HepG2 (cell line): ENCODE measurements around the gene CLBA1. TPM values are rescaled to one million over a fixed set of nuclear protein-coding genes. Genes with fewer than 3 reads are reported as not detected.

Source experiments
- ADNP ChIP-seq: sonication (generic); formaldehyde crosslinking; IDR thresholded peaks from 2 replicates; pipeline ENCODE4 v1.4.0; 2020; ENCODE audit warnings: missing genetic modification reagents
- MBD4 ChIP-seq: IDR thresholded peaks from 2 replicates; pipeline ENCODE4 v1.6.1; 2012; ENCODE audit warnings: low read length, inconsistent platforms, borderline replicate concordance
- POGZ ChIP-seq: sonication (generic); formaldehyde crosslinking; IDR thresholded peaks from 2 replicates; pipeline ENCODE4 v1.4.0; 2020; ENCODE audit warnings: mild to moderate bottlenecking, missing genetic modification reagents
- SOX6 ChIP-seq, 2 experiments: fragments of 450-650 bp in 1 of 2; sonication (generic) in 1 of 2; formaldehyde crosslinking in 1 of 2; IDR thresholded peaks; 2 replicates each; pipeline versions ENCODE4 v1.4.0 to v1.6.1; 2017 to 2020; ENCODE audit warnings: antibody characterized with exemption in 1 of 2, mild to moderate bottlenecking in 1 of 2, missing genetic modification reagents in 1 of 2
- SP140L ChIP-seq: sonication (generic); formaldehyde crosslinking; IDR thresholded peaks from 2 replicates; pipeline ENCODE4 v1.4.0; 2020; ENCODE audit warnings: missing genetic modification reagents, borderline replicate concordance
- ZNF30 ChIP-seq: sonication (generic); formaldehyde crosslinking; IDR thresholded peaks from 2 replicates; pipeline ENCODE4 v1.5.0; 2020; ENCODE audit warnings: mild to moderate bottlenecking, missing genetic modification reagents
- ZNF382 ChIP-seq: sonication (generic); formaldehyde crosslinking; IDR thresholded peaks from 2 replicates; pipeline ENCODE4 v1.5.0; 2020; ENCODE audit warnings: missing genetic modification reagents, mild to moderate bottlenecking, borderline replicate concordance
- ZNF766 ChIP-seq: sonication (generic); formaldehyde crosslinking; IDR thresholded peaks from 2 replicates; pipeline ENCODE4 v1.5.0; 2020; ENCODE audit warnings: missing genetic modification reagents, borderline replicate concordance
- polyA plus RNA-seq, 8 experiments: library from polyadenylated mRNA; depleted of rRNA in 3 of 8; stranded (reverse) in 7 of 8; unstranded in 1 of 8; fragments of >200 nt; fragmentation: Illumina TruSeq in 4 of 8; extraction: Trizol in 4 of 8; gene quantifications; 2 replicates each; pipeline versions ENCODE4 v1.2.1 to v1.2.3, GENCODE V29; 2011 to 2016; ENCODE audit warnings: low read depth in 4 of 8, missing spikeins in 1 of 8, mixed read lengths in 1 of 8; ENCODE audit not compliant: insufficient read depth in 1 of 8
- total RNA-seq, 5 experiments: library from RNA; depleted of rRNA; stranded (reverse); fragments of >200 nt; fragmentation: Illumina TruSeq; extraction: Trizol; gene quantifications; 2 replicates each; pipeline ENCODE4 v1.2.3, GENCODE V29; 2016; ENCODE audit warnings: low read depth in 1 of 5
- TF ChIP-seq, protein P1 (sequence below): sonication (generic); formaldehyde crosslinking; IDR thresholded peaks from 2 replicates; pipeline ENCODE4 v1.5.0; 2020; ENCODE audit warnings: mild to moderate bottlenecking, missing genetic modification reagents
- TF ChIP-seq, protein P2 (sequence below): sonication (generic); formaldehyde crosslinking; IDR thresholded peaks from 2 replicates; pipeline ENCODE4 v1.4.0; 2020; ENCODE audit warnings: mild to moderate bottlenecking, missing genetic modification reagents
- TF ChIP-seq, protein P3 (sequence below), 2 experiments: sonication (generic) in 1 of 2; formaldehyde crosslinking in 1 of 2; IDR thresholded peaks; 2 replicates each; pipeline versions ENCODE4 v1.6.1 to v1.9.0; 2014 to 2022; ENCODE audit warnings: antibody characterized with exemption in 1 of 2, borderline replicate concordance in 1 of 2, inconsistent platforms in 1 of 2, low read depth in 1 of 2, missing genetic modification reagents in 1 of 2
- TF ChIP-seq, protein P4 (sequence below): sonication (generic); formaldehyde crosslinking; IDR thresholded peaks from 2 replicates; pipeline ENCODE4 v1.4.0; 2020; ENCODE audit warnings: missing genetic modification reagents, mild to moderate bottlenecking, borderline replicate concordance
- TF ChIP-seq, protein P5 (sequence below): IDR thresholded peaks from 2 replicates; pipeline ENCODE4 v1.6.1; 2016

The CLBA1 gene
- total and polyA plus RNA-seq, 2 of the 13 experiments (the other 11 are each of a cell fraction or from before 2014, with no cell fraction given) = 1.2 to 1.4 TPM

DNA sequence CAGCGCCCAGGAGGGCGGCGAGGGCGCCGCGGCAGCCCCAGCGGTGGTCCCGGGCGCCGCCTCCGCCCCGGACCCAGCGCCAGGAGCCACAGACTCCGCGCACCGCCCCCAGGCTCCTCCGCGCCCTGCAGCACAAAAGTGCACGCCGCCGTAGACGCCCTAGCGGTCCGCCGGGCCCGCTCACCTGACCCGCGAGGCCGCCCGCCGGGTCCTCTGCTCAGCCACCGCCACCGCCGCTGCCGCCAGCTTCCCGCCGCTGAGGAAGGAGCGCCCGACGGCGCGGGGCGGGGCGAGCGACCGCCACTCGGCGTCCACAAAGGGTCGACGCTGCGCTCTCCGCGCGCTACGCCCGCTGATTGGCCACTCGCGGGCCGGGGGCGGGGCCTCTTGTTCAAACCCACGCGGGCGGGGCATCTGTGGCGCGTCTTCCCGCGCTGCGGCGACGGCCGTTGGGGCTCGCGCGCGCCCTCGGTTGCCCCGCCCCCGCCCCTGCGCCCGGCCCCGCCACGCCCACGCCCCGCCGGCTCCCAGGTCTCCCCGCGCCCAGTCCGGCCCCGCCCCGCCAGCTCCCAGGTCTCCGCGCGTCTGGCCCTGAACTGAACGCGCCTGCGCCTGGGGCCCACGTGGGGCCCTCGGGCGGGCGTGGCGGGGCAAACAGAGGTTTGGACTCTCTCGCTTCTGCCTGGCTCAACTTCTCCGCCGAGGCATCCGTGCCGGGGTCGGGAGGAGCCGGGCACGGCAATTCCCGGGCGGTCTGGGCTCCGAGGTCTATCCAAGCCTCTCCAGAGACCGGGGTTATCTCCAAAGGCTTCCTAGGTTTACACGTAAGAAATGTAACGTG, 35.4 kb downstream of the CLBA1 start, which contains the start of gene CDCA4 (continued):
- TF ChIP-seq SOX6 (IDR thresholded peaks at IDR 0.05) = no peak
- no peak for TF ChIP-seq SOX6 (CRISPR knock-in tag; IDR thresholded peaks at IDR 0.05)
- TF ChIP-seq ZNF766 (CRISPR knock-in tag) = no peak
- TF ChIP-seq, protein P1, sequence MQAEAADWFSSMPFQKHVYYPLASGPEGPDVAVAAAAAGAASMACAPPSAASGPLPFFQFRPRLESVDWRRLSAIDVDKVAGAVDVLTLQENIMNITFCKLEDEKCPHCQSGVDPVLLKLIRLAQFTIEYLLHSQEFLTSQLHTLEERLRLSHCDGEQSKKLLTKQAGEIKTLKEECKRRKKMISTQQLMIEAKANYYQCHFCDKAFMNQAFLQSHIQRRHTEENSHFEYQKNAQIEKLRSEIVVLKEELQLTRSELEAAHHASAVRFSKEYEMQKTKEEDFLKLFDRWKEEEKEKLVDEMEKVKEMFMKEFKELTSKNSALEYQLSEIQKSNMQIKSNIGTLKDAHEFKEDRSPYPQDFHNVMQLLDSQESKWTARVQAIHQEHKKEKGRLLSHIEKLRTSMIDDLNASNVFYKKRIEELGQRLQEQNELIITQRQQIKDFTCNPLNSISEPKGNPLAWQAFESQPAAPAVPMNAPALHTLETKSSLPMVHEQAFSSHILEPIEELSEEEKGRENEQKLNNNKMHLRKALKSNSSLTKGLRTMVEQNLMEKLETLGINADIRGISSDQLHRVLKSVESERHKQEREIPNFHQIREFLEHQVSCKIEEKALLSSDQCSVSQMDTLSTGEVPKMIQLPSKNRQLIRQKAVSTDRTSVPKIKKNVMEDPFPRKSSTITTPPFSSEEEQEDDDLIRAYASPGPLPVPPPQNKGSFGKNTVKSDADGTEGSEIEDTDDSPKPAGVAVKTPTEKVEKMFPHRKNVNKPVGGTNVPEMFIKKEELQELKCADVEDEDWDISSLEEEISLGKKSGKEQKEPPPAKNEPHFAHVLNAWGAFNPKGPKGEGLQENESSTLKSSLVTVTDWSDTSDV (CRISPR knock-in tag) = 0 out of 2 replicates have a peak, but pooled peaks have one; percentile 25
- TF ChIP-seq ZNF382 (CRISPR knock-in tag) = no peak
- no peak for TF ChIP-seq POGZ (CRISPR knock-in tag)
- TF ChIP-seq ZNF30 (CRISPR knock-in tag) = no peak
- TF ChIP-seq, protein P2, sequence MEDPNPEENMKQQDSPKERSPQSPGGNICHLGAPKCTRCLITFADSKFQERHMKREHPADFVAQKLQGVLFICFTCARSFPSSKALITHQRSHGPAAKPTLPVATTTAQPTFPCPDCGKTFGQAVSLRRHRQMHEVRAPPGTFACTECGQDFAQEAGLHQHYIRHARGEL (CRISPR knock-in tag) = no peak
- no peak for TF ChIP-seq MBD4
- TF ChIP-seq ADNP (CRISPR knock-in tag) = no peak
- TF ChIP-seq, protein P3, sequence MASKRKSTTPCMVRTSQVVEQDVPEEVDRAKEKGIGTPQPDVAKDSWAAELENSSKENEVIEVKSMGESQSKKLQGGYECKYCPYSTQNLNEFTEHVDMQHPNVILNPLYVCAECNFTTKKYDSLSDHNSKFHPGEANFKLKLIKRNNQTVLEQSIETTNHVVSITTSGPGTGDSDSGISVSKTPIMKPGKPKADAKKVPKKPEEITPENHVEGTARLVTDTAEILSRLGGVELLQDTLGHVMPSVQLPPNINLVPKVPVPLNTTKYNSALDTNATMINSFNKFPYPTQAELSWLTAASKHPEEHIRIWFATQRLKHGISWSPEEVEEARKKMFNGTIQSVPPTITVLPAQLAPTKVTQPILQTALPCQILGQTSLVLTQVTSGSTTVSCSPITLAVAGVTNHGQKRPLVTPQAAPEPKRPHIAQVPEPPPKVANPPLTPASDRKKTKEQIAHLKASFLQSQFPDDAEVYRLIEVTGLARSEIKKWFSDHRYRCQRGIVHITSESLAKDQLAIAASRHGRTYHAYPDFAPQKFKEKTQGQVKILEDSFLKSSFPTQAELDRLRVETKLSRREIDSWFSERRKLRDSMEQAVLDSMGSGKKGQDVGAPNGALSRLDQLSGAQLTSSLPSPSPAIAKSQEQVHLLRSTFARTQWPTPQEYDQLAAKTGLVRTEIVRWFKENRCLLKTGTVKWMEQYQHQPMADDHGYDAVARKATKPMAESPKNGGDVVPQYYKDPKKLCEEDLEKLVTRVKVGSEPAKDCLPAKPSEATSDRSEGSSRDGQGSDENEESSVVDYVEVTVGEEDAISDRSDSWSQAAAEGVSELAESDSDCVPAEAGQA (IDR thresholded peaks at IDR 0.05; ENCODE audit: low read depth) = no peak
- TF ChIP-seq, protein P3 (CRISPR knock-in tag; IDR thresholded peaks at IDR 0.05; ENCODE audit: borderline replicate concordance) = peak; percentile 43; the same call in 1 of the 2 replicates
- TF ChIP-seq, protein P4, sequence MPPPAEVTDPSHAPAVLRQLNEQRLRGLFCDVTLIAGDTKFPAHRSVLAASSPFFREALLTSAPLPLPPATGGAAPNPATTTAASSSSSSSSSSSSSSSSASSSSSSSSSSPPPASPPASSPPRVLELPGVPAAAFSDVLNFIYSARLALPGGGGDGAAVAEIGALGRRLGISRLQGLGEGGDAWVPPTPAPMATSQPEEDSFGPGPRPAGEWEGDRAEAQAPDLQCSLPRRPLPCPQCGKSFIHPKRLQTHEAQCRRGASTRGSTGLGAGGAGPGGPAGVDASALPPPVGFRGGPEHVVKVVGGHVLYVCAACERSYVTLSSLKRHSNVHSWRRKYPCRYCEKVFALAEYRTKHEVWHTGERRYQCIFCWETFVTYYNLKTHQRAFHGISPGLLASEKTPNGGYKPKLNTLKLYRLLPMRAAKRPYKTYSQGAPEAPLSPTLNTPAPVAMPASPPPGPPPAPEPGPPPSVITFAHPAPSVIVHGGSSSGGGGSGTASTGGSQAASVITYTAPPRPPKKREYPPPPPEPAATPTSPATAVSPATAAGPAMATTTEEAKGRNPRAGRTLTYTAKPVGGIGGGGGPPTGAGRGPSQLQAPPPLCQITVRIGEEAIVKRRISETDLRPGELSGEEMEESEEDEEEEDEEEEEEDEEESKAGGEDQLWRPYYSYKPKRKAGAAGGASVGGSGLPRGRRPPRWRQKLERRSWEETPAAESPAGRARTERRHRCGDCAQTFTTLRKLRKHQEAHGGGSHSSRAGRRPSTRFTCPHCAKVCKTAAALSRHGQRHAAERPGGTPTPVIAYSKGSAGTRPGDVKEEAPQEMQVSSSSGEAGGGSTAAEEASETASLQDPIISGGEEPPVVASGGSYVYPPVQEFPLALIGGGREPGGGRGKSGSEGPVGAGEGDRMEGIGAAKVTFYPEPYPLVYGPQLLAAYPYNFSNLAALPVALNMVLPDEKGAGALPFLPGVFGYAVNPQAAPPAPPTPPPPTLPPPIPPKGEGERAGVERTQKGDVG (CRISPR knock-in tag) = no peak
- TF ChIP-seq, protein P5, sequence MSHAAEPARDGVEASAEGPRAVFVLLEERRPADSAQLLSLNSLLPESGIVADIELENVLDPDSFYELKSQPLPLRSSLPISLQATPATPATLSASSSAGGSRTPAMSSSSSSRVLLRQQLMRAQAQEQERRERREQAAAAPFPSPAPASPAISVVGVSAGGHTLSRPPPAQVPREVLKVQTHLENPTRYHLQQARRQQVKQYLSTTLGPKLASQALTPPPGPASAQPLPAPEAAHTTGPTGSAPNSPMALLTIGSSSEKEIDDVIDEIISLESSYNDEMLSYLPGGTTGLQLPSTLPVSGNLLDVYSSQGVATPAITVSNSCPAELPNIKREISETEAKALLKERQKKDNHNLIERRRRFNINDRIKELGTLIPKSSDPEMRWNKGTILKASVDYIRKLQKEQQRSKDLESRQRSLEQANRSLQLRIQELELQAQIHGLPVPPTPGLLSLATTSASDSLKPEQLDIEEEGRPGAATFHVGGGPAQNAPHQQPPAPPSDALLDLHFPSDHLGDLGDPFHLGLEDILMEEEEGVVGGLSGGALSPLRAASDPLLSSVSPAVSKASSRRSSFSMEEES (CRISPR knock-in tag) = no peak; the same call in 1 of the 2 replicates
- TF ChIP-seq SP140L (CRISPR knock-in tag) = no peak
